NOMO-1 treated with dmso at 0.1 percent for 144 hours (cell line): ENCODE data around the gene ABCC4.
"Not testable (repeated sequence)": the region's sequence is repeated elsewhere in the genome, so short reads cannot be mapped to it uniquely, and the experiment has no call there.

Experiments
- DNase-seq: peaks from one replicate; lab custom pipeline; 2025; ENCODE audit not compliant: unreplicated experiment; lab: John Stamatoyannopoulos, UW

ABCC4 gene

GRCh38 chr13:95300625-95301182, 547 bp downstream of the ABCC4 start:
- DNase-seq = peak; percentile 47

- DNase-seq = no peak
Measured at GRCh38 chr13:95298971-95299621, 2.2 kb downstream of the ABCC4 start.

- DNase-seq = no peak
Measured at GRCh38 chr13:95298169-95298965, 2.9 kb downstream of the ABCC4 start.

GRCh38 chr13:95296326-95296925, 4.8 kb downstream of the ABCC4 start:
- no peak for DNase-seq

GRCh38 chr13:95295026-95295425, 6.2 kb downstream of the ABCC4 start:
- no peak for DNase-seq

- DNase-seq = no peak
Measured at GRCh38 chr13:95292622-95293021, 8.6 kb downstream of the ABCC4 start.

- not testable (repeated sequence) for DNase-seq
Measured at GRCh38 chr13:95289901-95290300, 11.3 kb downstream of the ABCC4 start.

GRCh38 chr13:95289020-95289444, 12.2 kb downstream of the ABCC4 start:
- no peak for DNase-seq

GRCh38 chr13:95284436-95284835, 16.8 kb downstream of the ABCC4 start:
- no peak for DNase-seq

- DNase-seq = no peak
Measured at GRCh38 chr13:95279016-95279415, 22.2 kb downstream of the ABCC4 start.

- DNase-seq = no peak
Measured at GRCh38 chr13:95276037-95276505, 25.2 kb downstream of the ABCC4 start.

GRCh38 chr13:95275322-95276036, 25.8 kb downstream of the ABCC4 start:
- no peak for DNase-seq

- DNase-seq = not testable (repeated sequence)
Measured at GRCh38 chr13:95273592-95274132, 27.6 kb downstream of the ABCC4 start.

GRCh38 chr13:95272076-95272475, 29.2 kb downstream of the ABCC4 start:
- not testable (repeated sequence) for DNase-seq

GRCh38 chr13:95269756-95270155, 31.5 kb downstream of the ABCC4 start:
- no peak for DNase-seq

- not testable (repeated sequence) for DNase-seq
Measured at GRCh38 chr13:95268343-95269065, 32.7 kb downstream of the ABCC4 start.

- DNase-seq = no peak
Measured at GRCh38 chr13:95267662-95268342, 33.4 kb downstream of the ABCC4 start.

GRCh38 chr13:95264225-95264624, 37.0 kb downstream of the ABCC4 start:
- no peak for DNase-seq

GRCh38 chr13:95262837-95263384, 38.3 kb downstream of the ABCC4 start:
- DNase-seq = no peak
